ENCODE results near the gene KREMEN2.

DNA sequence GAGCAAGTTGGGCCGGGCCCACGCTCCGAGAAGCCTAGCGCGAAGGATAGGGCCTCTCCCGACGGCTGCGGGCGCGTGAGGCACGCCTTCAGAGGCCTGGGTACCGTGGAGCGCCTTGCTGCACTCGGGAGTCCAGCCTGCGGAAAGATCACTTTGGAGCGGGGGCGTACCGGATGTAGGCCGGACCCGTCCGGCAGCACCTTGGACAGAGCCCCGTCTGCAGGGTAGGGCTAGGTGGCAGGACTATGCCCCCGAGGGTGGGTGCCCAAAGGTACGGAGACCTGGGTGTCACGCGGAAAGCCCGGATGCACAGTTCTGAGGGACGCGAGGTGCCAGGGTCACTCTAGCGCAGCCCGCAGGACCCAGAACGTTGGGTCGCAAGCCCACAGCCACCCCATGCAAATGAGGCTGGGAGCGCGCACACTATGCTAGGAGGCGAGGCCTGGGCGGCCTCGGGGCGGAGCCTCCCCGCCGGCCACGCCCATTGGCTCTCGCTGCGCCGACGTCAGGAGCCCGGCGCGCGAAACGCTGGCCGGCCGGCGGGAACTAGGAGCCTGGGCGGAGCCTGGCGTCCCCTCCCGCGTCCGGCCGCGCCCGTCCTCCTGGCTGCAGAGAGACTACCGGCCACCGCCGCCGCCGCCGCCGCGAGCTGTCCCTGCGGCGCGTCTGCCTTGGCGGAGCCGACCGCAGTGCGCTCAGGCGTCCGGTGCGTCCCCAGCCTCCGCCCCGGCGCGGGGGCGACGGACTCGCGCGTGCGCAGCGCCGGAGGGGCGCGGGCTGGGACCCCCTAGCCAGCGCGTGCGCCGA, 4.9 kb downstream of the KREMEN2 start, which contains the start of gene PAQR4:
- TF ChIP-seq, protein P1, sequence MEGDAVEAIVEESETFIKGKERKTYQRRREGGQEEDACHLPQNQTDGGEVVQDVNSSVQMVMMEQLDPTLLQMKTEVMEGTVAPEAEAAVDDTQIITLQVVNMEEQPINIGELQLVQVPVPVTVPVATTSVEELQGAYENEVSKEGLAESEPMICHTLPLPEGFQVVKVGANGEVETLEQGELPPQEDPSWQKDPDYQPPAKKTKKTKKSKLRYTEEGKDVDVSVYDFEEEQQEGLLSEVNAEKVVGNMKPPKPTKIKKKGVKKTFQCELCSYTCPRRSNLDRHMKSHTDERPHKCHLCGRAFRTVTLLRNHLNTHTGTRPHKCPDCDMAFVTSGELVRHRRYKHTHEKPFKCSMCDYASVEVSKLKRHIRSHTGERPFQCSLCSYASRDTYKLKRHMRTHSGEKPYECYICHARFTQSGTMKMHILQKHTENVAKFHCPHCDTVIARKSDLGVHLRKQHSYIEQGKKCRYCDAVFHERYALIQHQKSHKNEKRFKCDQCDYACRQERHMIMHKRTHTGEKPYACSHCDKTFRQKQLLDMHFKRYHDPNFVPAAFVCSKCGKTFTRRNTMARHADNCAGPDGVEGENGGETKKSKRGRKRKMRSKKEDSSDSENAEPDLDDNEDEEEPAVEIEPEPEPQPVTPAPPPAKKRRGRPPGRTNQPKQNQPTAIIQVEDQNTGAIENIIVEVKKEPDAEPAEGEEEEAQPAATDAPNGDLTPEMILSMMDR (conservative IDR thresholded peaks at IDR 0.05; ENCODE audit: low read length): no peak
- TF ChIP-seq EZH2phosphoT487 (IDR thresholded peaks at IDR 0.05; ENCODE audit: borderline replicate concordance): no peak
